Measurements from ENCODE around the gene PLCB3. TPM values are rescaled to one million over a fixed set of nuclear protein-coding genes. Genes with fewer than 3 reads are reported as not detected.

The PLCB3 gene
- total RNA-seq, 1 experiment from 2014 or later, result 69.0 TPM

DNA sequence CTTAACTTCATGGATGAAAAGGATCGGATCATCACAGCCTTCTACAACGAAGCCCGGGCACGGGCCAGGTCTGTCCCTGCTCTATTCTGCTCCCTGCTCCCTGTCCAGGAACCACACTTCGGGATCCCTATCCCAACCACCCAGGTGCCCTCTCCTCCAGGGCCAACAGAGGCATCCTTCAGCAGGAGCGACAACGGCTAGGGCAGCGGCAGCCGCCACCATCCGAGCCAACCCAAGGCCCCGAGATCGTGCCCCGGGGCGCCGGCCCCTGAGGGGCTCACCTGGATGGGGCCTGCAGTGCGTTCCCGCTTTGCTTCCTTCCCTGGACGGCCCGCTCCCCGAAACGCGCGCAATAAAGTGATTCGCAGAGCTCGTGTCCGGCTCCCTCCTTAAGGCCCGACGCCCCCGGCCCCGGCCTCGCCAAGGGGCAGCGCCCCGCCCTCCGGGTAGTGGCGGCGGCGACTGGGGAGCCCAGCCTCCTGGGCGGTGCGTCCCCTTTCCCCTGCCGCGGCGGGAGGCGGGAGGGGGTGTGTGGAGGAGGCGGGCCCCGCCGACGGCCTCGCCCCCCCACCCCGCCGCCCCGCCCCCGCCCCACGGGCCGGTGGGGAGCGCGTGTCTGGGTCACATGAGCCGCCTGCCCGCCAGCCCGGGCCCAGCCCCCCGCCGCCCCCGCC lies 17.3 kb upstream of the PLCB3 start, which contains the start of gene VEGFB:
Gene VEGFB, plus strand, starts transcription at position 672 of the 674 bp plus-strand sequence. CDS start 250 bp downstream, outside the sequence.
- BruUV-seq (replicated peaks), result TSS peak; percentile 39
- Histone ChIP-seq H3K9ac (ENCODE audit: low read length) (peak within 1 kb of the TSS; percentile 26; the same call in 1 of the 2 replicates), H3K9me3 (ENCODE audit: low read length) (no peaks in the 10 kb centered on the region), H3K4me1 (ENCODE audit: insufficient read depth, low read length) (peaks cover 47% of the 10 kb centered on the region), H3K27ac (ENCODE audit: low read length) (no peak within 1 kb of the TSS), H3K79me2 (ENCODE audit: low read length) (peaks cover 11% of the 10 kb centered on the region; the same call in 1 of the 2 replicates), H2AFZ (ENCODE audit: low read length) (peak within 1 kb of the TSS; percentile 69), H3K4me2 (ENCODE audit: low read length) (peak within 1 kb of the TSS; percentile 94), H3F3A (ENCODE audit: low read length, unreplicated experiment) (peaks cover 5% of the 10 kb centered on the region), H3K27me3 (ENCODE audit: low read length) (no peaks in the 10 kb centered on the region), H3K9me2 (replicated peaks; ENCODE audit: low read length) (no peaks in the 10 kb centered on the region), H4K20me1 (ENCODE audit: low read length) (no peaks in the 10 kb centered on the region), H3K36me3 (ENCODE audit: low read depth, low read length) (no peaks in the 10 kb centered on the region; the same call in 1 of the 2 replicates), H3K4me3 (ENCODE audit: low read length) (peak within 1 kb of the TSS; percentile 82)
- POLR2A ChIA-PET (ENCODE audit: unreplicated experiment), result no interaction called here
- peak; percentile 69 for DNase-seq
- ATAC-seq, result peak; percentile 42
- TF ChIP-seq EZH2 (IDR thresholded peaks at IDR 0.05; ENCODE audit: low read length, unreplicated experiment), result no peak
- TF ChIP-seq, protein P1, sequence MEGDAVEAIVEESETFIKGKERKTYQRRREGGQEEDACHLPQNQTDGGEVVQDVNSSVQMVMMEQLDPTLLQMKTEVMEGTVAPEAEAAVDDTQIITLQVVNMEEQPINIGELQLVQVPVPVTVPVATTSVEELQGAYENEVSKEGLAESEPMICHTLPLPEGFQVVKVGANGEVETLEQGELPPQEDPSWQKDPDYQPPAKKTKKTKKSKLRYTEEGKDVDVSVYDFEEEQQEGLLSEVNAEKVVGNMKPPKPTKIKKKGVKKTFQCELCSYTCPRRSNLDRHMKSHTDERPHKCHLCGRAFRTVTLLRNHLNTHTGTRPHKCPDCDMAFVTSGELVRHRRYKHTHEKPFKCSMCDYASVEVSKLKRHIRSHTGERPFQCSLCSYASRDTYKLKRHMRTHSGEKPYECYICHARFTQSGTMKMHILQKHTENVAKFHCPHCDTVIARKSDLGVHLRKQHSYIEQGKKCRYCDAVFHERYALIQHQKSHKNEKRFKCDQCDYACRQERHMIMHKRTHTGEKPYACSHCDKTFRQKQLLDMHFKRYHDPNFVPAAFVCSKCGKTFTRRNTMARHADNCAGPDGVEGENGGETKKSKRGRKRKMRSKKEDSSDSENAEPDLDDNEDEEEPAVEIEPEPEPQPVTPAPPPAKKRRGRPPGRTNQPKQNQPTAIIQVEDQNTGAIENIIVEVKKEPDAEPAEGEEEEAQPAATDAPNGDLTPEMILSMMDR (conservative IDR thresholded peaks at IDR 0.05; ENCODE audit: low read depth, low read length), result no peak
- TF ChIP-seq EZH2phosphoT487 (IDR thresholded peaks at IDR 0.05; ENCODE audit: borderline replicate concordance, low read length), result no peak
- CTCF ChIA-PET, result no interaction called here
- intact Hi-C loops (cut with micrococcal nuclease), result loop anchor here (5.0 kb wide), 1 partner anchor 47 kb away; the partner anchor contains the start of gene STIP1

DNA sequence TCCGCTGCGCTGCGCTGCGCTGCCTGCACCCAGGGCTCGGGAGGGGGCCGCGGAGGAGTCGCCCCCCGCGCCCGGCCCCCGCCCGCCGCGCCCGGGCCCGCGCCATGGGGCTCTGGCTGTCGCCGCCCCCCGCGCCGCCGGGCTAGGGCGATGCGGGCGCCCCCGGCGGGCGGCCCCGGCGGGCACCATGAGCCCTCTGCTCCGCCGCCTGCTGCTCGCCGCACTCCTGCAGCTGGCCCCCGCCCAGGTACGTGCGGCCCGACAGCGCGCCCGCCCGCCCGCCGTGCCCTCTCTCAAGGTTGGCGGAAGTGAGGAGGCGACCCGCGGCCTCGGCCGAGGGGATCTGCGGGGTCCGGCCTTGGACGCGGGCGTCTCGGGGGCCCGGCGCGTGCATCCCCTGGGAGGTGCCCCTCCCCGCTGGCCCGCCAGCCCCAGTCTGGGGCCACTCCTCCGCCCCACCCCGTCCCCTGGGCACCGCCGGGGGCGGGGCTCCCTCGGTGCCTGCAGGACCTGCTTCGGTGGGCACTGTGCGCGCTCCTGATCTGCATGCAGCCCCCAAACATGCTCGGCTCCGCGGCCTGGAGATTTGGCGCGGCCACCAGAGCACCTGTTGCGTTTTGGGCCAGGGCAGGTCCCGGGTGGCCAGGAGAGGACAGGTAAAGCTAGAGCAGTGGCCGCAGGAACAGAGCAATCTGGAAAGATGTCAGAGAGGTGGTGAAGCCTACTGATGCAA lies 16.5 kb upstream of the PLCB3 start:
- H3K9me3 ChIP-seq (ENCODE audit: low read length), result no peaks in the 10 kb centered on the region
- H3K79me2 ChIP-seq (ENCODE audit: low read length), result peaks cover 11% of the 10 kb centered on the region; the same call in 1 of the 2 replicates
- peak overlapping the region; percentile 69 for H2AFZ ChIP-seq (ENCODE audit: low read length)
- peak overlapping the region; percentile 94 for H3K4me2 ChIP-seq (ENCODE audit: low read length)
- peaks cover 7% of the 10 kb centered on the region for H3F3A ChIP-seq (ENCODE audit: low read length, unreplicated experiment)
- DNase-seq, result peak; percentile 59
- peak; percentile 32 for ATAC-seq
- H3K27ac ChIP-seq (ENCODE audit: low read length), result no peak overlapping the region
- H3K4me3 ChIP-seq (ENCODE audit: low read length), result peak overlapping the region; percentile 82
- H3K36me3 ChIP-seq (ENCODE audit: low read depth, low read length), result no peaks in the 10 kb centered on the region; the same call in 1 of the 2 replicates
- H3K4me1 ChIP-seq (ENCODE audit: insufficient read depth, low read length), result peaks cover 48% of the 10 kb centered on the region
- CTCF ChIA-PET, result no interaction called here
- H3K9me2 ChIP-seq (replicated peaks; ENCODE audit: low read length), result no peaks in the 10 kb centered on the region
- intact Hi-C loops (cut with micrococcal nuclease), result loop anchor here (5.0 kb wide), 1 partner anchor 48 kb away; the partner anchor contains the start of gene STIP1
- BruUV-seq (replicated peaks), result no TSS peak
- H3K27me3 ChIP-seq (ENCODE audit: low read length), result no peaks in the 10 kb centered on the region
- no peak overlapping the region for H3K9ac ChIP-seq (ENCODE audit: low read length)
- POLR2A ChIA-PET (ENCODE audit: unreplicated experiment), result interaction anchor here (0.5 kb wide), 1 partner anchor 883 kb away, joined by 4 read pairs; the partner anchor contains the start of gene ZNHIT2
- no peak for TF ChIP-seq EZH2 (IDR thresholded peaks at IDR 0.05; ENCODE audit: low read length, unreplicated experiment)
- no peak for TF ChIP-seq EZH2phosphoT487 (IDR thresholded peaks at IDR 0.05; ENCODE audit: borderline replicate concordance, low read length)
- TF ChIP-seq, protein P1 (conservative IDR thresholded peaks at IDR 0.05; ENCODE audit: low read depth, low read length), result no peak
- no peaks in the 10 kb centered on the region for H4K20me1 ChIP-seq (ENCODE audit: low read length)
